NCI-H446 treated with DMSO at 0.1 percent for 48 hours (cell line): ENCODE measurements around the gene SORBS1.
A peak's percentile ranks its signal among the peaks of the same experiment; 100 is the strongest.
"Not testable (repeated sequence)": the region's sequence is repeated elsewhere in the genome, so short reads cannot be mapped to it uniquely, and the experiment has no call there.

Experiments used
- DNase-seq: peaks from one replicate; lab custom pipeline; 2025; lab: John Stamatoyannopoulos, UW

The SORBS1 gene

DNA sequence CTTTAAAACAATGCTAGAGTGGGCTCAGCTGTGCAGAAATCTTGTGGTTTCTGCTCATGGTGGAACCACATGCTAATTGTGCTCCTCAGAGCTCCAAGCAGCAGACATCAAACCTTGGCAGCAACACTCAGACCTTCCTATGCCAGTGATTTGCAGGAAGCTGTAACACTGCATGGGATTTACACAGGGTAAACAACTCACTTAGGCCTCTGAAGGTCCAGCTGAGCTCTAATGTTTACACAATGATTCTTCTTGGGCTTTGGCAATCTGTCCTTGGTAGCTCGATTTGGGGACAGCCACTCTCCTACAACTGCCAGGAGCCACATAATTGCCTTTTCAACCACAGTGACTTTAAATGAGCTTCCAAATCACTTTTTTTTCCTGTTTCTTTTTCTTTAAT is 172.6 kb downstream of the SORBS1 start:
- DNase-seq: peak; percentile 21

DNA sequence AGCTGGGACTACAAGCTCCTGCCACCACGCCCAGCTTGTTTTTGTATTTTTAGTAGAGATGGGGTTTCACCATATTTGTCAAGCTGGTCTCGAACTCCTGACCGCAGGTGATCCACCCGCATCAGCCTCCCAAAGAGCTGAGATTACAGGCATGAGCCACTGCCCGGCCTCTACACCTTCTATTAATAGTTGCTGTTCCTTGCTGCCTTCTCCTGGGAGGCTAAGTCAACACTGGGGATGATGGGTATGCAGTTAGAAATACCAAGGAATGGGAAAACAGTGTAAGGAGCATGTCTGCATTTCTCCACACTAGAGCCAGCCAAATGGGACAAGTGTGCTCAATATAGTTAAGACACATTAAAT is 173.1 kb downstream of the SORBS1 start:
- no peak for DNase-seq

DNA sequence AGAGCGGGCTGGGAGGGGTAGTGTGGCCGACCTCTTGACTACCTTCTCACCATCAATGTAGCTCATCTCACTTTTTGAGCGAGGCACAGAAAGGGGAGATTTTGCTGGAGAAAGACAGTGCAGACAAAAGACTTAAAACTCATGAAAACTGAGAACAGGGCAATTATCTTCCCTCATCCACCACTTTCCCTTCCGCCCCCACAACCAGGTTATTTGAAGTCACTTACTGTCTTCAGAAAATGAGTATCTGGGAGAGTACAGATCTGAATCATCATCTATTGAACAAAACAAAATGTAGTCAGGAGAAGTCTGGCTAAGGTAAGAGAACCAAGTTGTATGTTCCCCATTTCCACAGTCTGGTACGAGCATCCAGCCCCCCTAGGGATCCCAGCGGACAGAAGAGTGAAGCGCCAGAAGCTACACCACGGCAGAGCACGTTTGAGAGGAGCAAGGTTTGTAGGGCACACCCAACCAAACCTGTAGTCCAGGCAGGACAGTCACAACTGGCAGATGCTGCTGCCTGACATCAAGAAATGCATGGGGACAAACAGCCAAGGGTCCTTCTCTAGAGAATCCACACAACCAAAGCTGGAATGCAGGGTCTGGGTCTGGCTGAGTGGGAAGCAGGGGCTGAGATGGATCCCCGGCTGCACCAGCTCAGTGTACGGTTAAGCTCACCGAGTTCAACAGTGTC is 177.0 kb downstream of the SORBS1 start:
- DNase-seq: no peak

DNA sequence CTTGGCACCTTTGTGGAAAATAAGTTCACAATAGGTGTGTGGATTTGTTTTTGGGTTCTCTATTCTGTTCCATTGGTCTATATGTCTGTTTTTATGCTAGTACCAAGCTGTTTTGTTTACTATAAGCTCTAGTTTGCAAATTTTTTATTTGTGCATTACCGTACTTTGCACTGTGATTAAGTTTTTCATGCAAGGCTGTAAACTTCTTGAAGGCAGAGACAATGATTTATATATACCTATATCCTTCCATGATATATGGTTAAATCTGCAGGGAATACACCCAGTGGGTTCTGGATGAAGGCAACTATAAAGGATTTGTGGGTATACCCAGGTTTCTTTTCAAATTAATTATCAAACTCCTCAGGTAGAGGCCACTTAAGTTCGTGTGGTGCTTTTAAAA is 178.6 kb downstream of the SORBS1 start:
- DNase-seq: no peak

DNA sequence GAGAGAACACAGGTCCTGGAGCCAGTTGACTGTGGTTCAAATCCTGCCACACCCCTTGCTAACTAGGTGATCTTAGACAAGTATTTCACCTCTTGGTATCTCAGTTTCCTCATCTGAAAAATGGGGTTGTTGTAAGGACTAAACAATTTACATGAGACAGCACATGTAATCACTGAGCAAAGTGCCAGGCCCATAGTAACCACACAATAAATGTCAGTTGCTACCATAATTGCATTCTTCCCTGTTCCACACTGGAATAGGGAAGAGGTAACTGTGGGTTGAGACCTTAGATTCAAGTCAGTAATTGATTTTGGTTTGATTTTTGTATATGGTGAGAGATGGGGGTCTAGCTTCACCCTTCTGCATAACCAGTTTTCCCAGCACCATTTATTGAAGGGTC is 179.0 kb downstream of the SORBS1 start:
- no peak for DNase-seq

DNA sequence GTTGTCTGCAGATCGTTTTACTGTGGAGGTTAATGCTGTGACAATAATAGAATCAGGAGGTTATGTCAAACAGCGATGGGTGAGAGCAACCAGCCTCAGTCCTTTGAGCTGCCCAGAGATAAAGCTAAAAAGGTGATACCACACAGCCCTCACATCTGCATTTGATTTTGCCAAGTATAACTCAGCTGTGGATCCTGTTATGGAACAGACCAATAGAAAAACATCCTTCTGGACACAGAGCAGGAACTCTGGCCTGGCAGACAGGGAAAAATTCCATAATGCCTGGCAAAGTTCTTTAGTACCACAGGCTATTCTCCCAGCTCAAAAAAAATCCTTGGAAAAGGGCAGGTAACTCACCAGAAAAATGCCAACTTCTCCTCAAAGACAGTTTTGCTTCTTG is 183.2 kb downstream of the SORBS1 start:
- DNase-seq: no peak

DNA sequence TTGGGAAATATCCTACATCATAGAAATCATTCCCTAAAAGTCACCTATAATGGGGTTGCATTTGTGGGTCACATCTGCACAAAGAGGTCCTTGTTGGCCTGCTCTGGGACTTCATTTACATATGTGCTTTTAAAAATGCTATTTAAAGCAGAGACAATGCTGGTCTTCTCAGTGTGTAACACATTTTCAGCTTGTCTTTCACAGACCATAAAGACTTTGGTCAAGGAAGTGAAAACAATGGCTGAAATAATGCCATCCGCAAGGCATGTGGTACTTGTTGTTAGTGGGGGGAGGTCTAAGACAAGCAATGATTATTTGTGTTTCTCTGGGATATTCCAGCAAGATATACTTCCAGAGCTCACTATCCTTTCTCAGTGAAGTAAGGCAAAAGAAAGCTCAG is 185.8 kb downstream of the SORBS1 start:
- no peak for DNase-seq

DNA sequence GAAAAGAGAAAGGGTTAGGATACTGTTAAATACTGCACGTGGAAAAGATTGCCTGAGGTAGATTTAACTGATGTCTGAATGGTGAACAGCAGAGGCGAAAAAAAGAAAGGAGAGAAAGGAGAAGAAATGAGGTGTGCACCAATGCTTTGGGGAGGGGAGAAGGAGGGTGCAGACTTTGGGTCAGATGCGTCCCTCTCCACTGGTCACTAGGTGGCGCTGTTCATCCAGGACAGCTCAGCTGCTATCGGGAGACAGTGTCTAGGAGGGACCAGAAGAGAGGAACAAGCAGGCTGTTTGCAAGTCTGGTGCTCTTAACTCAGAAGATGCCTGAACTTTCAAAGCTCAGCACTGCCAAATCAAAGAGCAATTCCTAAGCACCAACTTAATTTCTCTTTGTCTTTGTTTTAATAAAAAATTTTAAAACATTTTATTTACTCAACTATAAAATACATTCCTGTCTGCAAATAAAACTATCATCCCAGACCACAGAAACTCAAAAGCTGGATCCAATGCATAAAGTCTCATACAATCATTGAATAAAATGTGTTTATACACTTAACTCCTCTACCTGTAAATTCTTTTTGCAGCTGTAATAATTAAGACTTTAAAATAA is 186.5 kb downstream of the SORBS1 start:
- DNase-seq: peak; percentile 23

DNA sequence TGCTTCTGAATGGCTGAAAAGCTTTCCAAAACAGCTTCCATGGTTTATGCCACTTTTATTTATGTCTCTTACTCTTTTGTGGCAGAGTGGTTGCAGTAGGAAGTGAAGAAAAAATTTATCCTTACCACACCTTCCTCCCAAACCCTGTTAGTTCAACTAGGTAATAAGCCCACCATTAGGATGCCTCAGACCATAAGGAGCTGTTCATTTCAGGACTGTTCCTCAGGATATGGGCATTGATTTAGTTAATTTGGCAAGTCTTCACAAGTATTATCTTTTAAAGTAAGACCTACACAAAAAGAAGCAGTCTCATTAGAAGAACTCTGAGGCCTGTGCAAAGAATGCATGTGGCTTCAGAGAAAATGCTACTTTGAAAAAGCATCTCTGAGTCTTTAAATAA is 187.5 kb downstream of the SORBS1 start:
- no peak for DNase-seq

DNA sequence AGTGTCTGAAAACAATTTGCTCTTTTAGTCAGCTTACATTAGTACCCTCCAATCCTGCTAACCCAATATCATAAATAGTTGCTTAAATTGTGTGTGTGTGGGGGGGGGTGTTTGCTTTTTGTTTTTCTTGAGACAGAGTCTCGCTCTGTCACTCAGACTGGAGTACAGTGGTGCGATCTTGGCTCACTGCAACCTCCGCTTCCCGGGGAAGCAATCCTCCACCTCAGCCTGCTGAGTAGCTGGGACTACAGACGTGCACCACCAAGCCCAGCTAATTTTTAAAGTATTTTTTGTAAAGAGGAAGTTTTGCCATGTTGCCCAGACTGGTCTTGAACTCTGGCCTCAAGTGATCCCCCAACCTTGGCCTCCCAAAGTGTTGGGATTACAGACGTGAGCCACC is 196.8 kb downstream of the SORBS1 start:
- DNase-seq: no peak

DNA sequence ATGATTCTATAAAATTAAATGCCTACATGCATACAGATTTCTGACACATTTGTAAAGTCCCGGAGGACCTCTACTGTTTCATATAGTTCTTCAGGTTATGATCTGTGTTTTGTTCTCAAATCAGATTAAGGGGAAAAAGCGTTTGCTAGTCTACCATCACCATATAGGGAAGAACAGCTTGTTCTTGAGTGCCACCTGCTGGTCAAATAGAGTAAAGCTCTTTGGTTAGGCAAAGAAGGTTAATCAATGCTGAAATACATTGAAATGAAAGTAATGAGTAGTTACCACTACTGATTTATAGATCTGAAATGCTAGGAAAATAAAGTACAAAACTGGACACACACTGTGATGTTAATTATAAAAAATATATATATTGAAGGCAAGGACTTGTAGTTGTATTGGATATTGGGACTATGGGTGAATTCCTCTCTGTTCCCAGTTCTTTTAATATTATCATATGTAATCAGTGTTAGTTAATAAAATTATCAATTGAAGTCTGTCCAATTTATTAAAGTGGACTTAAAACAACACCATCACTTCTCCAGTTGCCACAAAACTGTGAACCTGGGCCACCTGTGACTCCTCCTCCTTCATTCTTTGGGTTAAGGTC is 197.8 kb downstream of the SORBS1 start:
- DNase-seq: no peak

DNA sequence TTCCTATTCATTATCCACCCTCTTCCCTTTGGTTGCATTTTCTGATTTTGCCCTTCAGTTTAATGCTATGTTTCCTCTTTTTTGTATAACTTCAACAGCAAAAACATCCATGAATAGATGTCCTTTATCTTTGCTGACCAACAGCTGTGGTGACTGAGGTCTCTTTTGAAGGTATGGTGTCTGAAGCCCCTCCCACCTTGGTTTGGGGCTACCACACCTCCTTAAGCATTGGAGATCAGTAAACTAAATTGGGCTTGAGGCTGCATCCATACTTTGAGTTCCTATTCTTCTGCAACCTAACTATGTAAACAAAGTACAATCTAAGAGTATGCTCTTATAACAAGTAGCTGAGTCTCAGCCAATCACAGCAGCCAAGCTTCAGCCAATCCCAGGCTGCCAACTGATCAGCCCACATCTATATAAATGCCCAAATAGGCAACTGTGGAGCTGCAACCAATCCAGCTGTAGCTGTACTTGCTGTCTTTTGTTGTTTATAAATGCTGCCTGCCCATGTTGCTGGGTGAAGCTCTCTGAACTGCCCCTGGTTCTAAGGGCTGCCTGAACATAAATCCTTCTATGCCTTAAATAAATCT is 201.0 kb downstream of the SORBS1 start:
- DNase-seq: peak; percentile 2

DNA sequence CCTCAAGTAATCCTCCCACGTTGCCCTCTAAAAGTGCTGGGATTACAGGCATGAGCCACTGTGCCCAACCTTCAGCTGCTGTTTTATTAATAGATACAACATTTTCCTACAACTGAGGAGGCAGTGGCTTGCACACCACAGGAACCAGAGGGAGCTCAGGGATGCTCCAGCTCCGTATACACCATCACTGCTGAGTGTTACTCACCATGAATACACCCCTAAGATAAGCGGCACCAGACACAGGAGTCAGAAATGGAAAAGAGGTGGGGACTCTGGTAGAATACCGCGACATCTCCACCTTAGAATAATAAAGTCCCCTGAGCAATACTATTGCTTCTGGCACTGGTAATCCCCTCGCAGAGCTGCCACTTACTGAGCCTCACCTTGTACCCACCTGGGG is 201.7 kb downstream of the SORBS1 start:
- no peak for DNase-seq

DNA sequence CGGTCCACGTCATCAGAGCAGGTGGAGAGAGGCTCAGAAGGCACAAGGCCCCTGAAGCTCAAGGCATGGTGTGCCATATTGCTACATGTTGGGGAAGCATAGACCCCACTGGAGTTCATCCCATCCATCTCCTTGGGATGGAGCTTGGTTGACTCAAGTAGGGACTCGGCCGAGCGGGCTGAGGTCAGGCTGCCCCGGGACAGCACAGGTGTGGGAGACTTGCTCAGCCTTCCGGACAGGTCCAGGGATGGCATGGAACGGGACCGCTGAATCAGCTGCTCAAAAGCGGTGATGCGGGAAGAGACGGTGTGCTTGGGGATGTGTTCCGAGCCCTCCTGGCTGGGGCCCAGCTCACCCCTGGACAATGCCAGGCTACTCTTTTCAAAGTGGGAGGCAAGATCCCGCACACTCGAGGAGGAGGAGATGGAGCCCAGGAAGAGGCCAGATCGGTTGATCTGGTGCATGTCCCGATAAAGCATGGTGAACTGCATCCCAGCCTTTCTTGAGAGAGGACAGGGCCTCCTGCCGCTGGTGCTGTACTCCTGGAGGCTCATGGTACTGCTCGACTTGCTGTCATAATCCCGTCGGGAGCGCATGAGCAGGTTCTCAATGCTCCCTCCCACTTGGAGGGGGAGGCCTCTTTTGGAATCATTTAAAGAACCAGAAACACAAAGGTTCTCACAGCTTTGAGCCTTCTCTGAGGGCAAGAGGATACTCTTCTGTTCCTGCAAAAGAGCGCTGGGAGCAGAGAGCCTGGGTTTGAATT is 204.8 kb downstream of the SORBS1 start:
- no peak for DNase-seq

DNA sequence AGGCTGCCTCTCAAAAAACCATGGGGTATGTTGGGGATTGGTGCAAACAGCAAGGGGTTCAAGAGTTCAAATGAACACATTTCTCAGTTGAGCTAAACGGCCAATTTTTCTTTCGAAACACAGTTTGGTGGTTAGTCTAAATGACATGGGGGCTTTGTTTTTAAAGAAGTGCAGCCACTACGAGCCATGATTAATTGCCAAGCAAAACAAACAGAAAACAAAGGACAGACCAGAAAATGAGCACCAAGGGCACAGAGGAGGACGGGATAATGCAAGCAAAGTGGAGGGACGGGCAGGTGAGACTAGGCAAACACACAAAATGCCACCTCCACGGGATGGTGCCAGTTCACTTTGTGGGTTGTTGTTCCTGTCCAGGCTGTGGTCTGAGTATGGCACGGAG is 205.9 kb downstream of the SORBS1 start:
- no peak for DNase-seq

DNA sequence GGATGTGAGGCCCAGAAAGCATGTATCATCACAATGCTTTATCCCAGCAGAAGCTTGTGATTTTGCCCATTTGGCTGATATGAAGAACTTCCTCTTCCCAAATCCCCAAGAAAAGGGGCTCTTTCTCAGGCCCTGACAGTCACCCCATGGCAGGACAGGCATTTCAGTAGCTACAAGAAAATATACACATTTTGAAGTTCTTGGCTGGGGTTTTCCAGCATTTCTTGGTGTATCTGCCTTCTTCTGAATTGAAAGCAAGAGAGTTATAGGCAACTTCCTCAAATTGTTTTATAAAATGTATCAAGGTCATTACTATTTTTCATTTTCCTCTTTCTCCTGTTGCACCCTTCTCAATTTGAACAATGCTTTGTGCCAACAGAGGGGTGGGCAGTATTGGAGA is 207.1 kb downstream of the SORBS1 start:
- DNase-seq: no peak

DNA sequence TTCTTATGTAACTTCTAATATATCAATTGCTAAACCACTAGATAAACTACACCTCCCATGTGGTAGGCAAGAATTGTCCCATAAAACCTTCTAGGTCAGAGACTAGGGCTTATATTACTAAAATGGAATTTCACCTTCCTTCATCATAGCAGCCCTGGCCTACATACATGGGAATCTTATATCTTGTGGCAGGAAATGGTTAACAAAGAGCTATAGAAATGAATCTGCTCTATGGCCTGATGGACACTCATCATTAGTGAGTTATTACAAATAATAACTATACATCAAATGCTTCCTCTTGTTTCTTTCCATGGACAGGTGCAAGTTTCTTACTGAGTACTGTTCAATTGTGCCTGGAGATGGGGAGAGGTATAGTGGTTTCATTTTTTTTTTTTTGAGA is 208.0 kb downstream of the SORBS1 start:
- no peak for DNase-seq

DNA sequence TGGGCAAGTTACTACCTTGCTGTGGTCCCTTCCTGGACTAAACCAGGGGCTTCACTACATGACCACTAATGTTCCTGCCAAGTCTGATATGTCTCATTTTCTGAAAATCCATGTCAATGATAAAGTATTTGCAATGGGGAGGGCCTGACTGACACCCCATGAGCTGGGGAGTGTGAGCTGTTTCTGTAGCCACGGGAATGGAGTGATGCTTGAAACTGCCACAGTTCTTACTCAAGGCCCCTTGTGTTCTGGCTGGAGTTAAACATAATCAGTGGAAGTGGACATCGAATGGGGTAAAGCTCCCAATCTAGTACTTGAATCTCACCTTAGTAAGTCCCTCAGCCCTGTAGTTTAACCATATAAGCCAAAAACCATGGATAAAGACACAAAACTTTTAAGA is 208.5 kb downstream of the SORBS1 start:
- no peak for DNase-seq

DNA sequence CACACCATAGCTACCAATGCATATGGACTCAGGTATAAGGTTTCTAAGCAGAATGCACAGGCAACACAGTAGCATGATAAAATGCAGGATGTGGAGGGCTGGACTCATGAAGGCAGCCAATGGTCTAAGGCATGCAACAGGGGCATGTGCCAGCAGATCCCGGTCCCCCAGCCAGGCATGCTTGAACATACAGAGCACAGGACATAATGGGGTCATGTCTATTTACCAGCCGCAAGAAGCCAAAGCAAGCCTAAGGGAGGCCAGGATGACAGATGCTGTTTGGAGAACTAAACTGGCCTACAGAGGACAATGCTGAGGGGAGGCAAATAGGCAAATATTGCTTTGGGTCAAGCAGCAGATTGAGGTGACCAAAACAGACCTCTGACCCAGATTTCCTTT is 210.3 kb downstream of the SORBS1 start:
- no peak for DNase-seq

DNA sequence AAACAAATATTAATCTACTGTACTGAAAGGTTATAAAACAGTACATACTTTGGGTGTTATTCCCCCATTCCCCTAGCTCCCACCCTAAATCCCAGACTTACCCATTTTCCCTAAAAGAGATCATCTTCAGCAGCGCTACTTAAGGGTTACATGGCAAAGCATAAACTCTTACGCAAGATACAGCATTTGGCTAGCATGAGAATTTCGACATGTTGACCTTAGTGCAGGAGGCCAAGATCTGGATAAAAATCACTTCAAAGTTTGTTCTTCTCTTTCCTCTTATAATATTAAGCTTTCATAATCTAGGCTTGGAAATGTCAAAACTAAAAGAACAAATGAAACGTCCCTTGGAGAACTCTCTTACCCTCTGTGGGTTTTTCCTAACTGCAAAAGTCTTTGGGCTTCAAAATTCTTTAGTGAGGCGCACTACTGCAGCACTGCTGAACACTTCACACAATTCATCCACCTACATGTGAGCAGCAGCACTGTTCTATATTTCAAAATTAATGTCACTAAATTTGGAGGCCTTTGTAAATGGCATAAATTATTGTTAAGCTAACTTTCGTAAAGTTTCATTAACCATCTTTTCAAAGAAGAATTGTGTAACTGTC is 210.8 kb downstream of the SORBS1 start:
- DNase-seq: no peak

DNA sequence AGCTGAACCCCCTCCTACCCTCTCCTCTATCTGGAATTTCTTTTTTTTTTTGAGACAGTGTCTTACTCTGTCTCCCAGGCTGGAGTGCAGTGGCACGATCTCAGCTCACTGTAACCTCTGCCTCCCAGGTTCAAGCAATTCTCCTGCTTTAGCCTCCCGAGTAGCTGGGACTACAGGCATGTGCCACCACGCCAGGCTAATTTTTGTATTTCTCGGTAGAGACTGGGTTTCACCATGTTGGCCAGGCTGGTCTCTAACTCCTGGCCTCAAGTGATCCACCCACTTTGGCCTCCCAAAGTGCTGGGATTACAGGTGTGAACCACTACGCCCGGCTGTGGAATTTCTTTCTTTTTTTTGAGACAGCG is 213.8 kb downstream of the SORBS1 start:
- not testable (repeated sequence) for DNase-seq

DNA sequence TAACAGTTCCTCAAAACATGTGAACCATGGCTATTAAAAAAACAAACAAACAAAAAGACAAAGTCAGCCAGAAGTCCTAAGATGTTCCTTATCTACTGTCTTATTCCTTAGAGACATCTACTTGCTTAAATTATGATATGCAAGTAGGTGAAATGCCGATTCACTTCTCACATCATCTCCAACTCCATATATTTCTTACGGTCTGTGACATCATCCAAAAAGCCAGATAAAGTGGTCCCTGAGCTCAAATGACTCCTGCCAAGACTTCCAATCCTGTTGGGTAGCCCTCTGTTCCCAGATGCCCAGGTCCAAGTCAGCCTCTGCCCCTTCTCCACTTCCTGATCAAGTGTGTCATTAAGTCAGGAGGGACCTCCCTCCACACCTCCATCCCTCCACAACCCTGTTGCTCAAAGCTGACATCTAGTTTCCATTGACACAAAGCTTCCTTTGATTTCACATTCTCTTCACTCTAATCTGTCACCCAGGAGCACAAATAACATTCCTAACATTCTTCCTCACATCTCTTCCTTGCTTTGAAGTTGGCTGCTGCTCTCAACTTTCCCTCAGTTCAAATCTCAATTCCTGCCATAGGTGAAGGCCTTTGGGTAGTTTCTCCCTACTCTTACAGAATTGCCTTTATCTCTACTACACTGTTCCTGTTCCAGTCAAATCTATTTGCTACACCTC is 214.3 kb downstream of the SORBS1 start:
- no peak for DNase-seq
